HT1080 (cell line): ENCODE data around the gene TLR4. TPM values are rescaled to one million over a fixed set of nuclear protein-coding genes. Genes with fewer than 3 reads are reported as not detected.
A peak's percentile ranks its signal among the peaks of the same experiment; 100 is the strongest.

ENCODE experiments used
- DNase-seq: peaks from one replicate; pipeline ENCODE4 v3.0.0-alpha.2; 2015; ENCODE audit warnings: low read depth
- small RNA-seq: library from RNA; depleted of rRNA; stranded (forward); fragments of <200 nt; gene quantifications from one replicate; pipeline ENCODE3, GENCODE V24; 2014
- total RNA-seq: library from RNA; depleted of rRNA; stranded (reverse); fragments of >200 nt; shearing (Covaris generic); gene quantifications from 2 replicates; pipeline ENCODE4 v1.2.3, GENCODE V29; 2014

The TLR4 gene
- total RNA-seq, 1 experiment from 2014 or later, result 16.4 TPM

DNA sequence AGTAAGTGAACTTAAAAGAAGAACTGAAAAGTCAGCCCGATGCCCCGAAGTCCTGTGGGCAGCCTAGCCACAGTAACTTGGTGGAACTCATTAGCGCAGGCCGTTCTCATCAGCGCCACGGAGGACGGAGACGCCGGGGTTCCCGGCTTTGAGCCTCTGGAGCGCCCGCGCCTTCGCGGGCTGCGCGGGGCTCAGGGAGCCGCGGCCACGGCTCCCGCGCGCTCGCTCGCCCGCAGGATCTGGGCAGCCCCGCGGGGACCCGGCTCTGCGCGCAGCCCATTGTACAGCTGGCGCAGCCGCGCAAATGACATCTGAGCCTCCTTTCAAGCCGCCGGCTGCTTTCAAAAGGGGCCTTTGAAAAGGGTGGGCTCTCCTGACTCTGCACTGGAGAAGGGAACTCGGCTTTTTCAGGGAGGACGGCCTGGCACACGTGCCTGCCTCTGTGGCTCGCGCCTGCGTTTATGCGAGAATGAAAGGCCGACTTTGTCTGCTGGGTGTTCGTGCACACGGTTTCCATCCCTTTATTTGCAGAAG is 40.7 kb downstream of the TLR4 start:
- no peak for DNase-seq

DNA sequence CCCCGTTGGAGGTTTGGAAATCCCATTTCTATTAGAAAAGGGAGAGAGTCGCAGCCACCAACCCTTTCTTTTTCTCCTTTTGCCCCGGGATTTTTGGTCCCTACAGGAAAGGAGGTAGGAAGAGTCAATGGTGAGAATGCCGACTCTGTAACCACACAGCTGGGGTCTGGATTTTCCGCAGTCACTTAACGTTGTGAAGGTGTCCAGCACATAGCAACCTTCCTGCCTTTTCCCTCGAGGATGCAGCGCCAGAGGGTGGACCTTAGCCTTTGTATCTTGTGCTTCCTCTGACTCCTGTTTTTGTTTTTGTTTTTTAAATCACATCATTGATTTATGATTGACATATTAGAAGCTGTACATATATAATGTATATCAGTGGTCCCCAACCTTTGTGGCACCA is 41.4 kb downstream of the TLR4 start:
- no peak for DNase-seq

DNA sequence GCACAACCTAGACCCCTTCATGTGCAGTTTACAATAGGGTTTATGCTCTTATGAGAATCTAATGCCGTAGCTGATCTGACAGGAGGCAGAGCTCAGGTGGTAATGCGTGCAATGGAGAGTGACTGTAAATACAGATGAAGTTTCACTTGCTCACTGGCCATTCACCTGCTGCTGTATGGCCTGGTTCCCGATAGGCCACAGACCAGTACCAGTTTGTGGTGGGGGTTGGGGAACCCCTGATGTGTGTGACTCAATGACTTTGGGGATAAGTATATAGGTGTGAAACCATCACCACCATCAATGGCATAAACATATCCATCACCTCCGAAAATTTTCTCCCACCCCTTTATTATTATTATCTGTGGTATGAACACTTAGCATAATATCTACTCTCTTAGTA is 42.1 kb downstream of the TLR4 start:
- no peak for DNase-seq

DNA sequence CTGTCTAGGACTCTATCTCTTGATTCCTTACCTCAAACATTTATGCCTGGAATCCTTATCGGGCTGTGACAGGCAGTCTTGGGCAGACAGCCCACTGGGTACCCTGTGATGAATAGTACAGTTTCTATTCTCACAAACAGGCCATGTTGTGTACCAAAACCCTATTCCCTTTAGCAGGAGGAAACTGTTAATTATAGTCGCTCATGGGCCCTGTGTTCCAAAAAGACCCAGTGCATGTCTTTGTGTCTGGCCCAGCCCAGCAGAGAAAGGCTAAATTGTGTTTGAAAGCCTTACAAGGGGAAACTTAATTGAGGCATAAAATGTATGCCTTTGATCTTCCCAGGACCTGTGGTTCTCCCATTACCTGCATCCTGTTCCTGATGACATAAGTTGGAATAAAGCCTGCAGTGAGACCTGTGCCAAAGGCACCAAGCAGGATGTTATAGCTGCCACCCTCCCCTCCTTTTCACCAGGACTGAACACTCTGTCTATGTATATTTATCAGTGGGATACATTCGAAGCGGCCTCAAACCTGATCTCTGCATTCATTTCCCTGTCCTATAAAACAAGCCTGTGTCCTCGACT is 43.3 kb downstream of the TLR4 start:
- DNase-seq, result no peak

DNA sequence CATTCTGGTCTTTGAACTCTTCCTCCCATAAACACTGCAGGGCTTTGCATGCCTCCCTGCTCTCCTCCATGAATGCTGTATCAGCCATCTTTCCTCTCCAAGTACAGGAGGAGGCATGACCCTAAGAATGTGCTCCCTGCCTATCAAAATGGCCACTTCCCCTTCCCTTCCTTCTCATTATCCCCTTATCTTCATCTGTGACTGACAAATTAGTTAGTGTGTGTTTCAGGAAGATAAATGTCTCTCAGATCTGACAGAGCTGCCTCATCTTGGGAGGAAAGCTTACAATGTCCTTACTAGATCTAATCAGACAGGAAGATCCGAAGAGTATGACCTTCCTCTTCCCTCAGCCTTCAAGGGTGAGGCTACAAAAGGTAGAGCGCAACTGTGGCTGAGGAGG is 46.2 kb downstream of the TLR4 start:
- no peak for DNase-seq

DNA sequence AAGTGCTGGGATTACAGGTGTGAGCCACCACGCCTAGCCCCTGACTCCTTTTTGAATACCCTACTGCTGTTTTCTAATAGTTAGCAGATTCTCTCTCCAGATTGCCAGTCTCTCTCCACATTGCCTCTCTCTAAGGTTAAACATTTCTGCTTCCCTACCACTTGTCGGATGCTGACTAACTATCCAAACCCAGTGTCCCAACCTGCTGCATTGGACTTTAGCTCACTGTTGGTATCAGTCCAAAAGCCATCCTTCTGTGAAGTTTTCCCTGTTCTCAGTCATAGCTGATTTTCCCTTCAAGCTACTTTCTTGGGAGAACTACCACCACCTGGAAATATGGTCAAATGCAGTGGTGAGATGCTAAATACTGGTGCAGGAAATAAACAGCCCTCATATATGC is 48.7 kb downstream of the TLR4 start:
- no peak for DNase-seq

DNA sequence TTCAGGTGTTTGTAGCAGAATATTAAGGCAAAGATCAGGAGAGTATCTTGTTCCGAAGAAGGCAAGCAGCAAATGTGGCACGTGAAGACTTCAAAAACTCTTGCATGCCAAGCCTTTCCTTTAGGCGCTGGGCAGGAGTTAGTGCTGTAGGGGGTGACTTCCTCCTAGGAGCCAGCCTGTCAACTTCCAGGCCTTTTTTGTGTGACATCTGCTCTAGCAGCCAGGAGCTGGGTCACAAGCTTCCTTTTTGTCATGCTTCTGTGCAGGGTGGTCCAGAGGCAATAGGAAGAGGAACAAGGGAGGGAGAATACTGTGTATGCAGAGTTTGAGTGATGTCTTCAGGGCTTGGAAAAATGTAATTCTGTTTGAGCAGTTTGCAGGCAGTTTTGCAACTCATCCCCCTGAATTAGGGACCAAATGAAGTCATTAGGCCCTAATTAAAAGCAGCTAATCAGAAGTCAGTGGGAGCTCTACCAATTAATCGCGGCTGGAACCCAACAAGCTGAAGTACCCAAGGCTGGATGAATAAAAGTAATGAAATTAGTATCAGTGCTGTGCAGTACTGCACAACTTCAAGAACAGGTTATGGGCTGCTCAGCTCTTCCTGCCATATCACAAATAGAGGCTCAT is 53.5 kb downstream of the TLR4 start:
- no peak for DNase-seq

DNA sequence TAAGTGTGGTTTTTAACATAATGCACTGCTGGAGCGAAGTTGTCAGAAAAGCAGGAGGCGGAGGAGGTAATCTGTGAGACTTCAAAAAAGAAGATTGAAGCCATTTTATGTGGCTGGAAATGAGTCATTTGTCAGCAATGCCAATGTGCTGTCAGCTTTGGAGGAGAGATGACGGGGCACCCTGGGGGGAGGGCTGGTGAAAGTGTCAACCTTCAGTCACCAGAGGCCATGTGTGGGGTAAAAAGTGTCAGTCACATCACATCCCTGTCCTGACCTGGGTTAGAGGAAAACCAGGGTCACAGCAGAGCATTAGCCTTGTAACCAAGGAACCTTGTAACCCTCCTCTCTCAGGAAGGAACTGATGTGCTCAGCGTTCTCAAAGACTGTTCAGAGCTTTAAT is 59.1 kb downstream of the TLR4 start:
- peak; percentile 86 for DNase-seq

DNA sequence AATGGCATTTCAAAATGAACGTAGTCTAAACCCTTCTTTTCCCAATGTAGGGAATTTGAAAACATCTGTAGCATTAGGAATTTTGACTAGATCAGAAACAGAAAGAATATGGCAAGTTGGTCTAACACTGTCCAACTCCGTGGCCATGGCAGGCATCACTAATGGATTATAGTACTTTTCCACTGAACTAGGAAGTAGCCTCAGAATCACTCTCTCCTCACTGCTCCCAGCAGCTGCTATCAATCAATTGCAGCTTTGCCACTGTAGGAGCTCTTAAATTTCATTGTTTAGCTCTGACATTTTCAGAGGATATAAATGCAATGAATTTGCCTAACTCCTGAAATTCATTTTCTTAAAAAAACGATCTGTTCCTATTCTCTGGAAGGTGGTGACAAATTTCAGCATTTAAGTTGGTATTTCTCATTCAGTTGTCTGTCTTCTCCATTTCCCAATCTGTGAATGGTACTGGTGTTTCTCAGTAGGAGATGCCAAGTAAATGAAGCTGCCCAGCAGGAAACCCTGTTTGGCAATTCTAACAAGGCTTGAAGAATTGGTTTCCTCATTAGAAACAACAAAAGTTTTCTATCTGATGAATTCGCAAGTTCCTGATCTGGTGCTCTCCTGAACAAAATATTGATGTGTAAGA is 64.7 kb downstream of the TLR4 start:
- no peak for DNase-seq

DNA sequence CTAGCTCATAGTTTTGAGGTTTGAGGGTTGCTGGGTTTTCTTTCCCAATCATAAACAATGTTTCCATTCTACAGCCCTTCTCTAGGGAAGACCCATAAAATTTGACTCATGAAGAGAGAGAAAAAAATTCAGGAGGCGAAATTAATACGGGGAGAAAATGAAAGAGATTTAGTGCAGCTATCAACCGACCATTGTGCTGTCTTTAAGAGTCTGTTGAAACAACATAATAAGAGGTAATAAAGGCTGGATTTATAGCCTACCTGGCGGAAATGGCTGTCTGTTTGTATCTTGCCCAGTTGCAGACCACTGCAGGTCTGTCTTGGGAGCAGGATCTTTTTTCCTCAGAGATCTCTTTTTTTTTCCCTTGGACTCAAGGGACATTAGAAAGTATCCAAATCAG is 66.9 kb downstream of the TLR4 start:
- no peak for DNase-seq

DNA sequence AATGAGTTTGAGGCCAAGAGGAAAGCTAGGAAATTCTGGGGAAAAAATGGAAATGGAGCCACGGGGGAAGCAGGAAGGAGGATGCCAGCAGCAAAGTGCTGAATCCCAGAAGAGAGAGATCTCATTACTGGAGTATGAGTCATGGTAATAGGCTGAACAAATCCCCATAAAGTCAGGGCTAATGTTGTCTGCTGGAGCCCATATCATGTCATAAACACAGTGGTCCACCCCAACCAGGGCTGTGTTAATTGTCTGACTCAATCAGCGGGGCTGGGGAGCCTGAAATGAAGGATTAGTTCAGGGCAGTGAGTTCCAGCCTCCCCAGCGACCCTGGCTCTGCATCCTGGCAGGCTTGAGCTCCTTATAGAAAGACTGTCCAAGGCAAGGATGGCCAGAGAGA is 68.8 kb downstream of the TLR4 start:
- DNase-seq, result peak; percentile 88

Small RNA genes lying within 50 kb of the gene (small RNA-seq; reads per million reads assigned to genes)
- not detected for gene RNU6-1082P
